WTC11 (cell line): Measurements from ENCODE around the gene CELSR1. TPM values are rescaled to one million over a fixed set of nuclear protein-coding genes. Genes with fewer than 3 reads are reported as not detected.
A peak's percentile ranks its signal among the peaks of the same experiment; 100 is the strongest.

ENCODE experiments used
- ATAC-seq: fragments of 200-7000 bp; cut with Tn5 transposase; 2 replicates; pipeline ENCODE4 v1.10.0; 2021; ENCODE audit warnings: mild to moderate bottlenecking, moderate library complexity
- CTCF ChIA-PET: fragments of 300-600 bp; sonication (Branson Sonifier 250); formaldehyde crosslinking; loops from one replicate; lab custom pipeline; 2021; ENCODE audit warnings: antibody characterized with exemption; lab: Charles Lee
- POLR2A ChIA-PET: fragments of 350-600 bp; sonication (Branson Sonifier 250); formaldehyde crosslinking; loops from one replicate; lab custom pipeline; 2021; ENCODE audit warnings: antibody characterized with exemption; lab: Charles Lee
- DNase-seq: peaks from one replicate; pipeline ENCODE4 v3.0.0; 2021; ENCODE audit warnings: low spot score
- H3K27ac Mint-ChIP-seq: 2 replicates; pipeline ENCODE4 v1.8.0; 2021; ENCODE audit warnings: mixed read lengths
- H3K27me3 Mint-ChIP-seq: 2 replicates; pipeline ENCODE4 v1.8.0; 2021; ENCODE audit warnings: low read depth, mild to moderate bottlenecking, moderate library complexity, mixed read lengths
- H3K36me3 Mint-ChIP-seq: 2 replicates; pipeline ENCODE4 v1.8.0; 2021; ENCODE audit warnings: mixed read lengths
- H3K4me1 Mint-ChIP-seq: 2 replicates; pipeline ENCODE4 v1.8.0; 2022; ENCODE audit warnings: mixed read lengths
- H3K4me3 Mint-ChIP-seq: 2 replicates; pipeline ENCODE4 v1.8.0; 2021; ENCODE audit warnings: mild to moderate bottlenecking, moderate library complexity, mixed read lengths
- H3K9me3 Mint-ChIP-seq: 2 replicates; pipeline ENCODE4 v1.8.0; 2021; ENCODE audit warnings: mixed read lengths
- ATF6 ChIP-seq: sonication (generic); formaldehyde crosslinking; IDR thresholded peaks from 2 replicates; pipeline ENCODE4 v1.8.1; 2023; ENCODE audit warnings: mild to moderate bottlenecking, missing genetic modification reagents
- CDX4 ChIP-seq: fragments of 250-450 bp; sonication (Bioruptor Pico); IDR thresholded peaks from 2 replicates; pipeline ENCODE4 v1.9.0; 2021; ENCODE audit warnings: moderate library complexity, mild to moderate bottlenecking, inconsistent platforms, borderline replicate concordance
- CTCF ChIP-seq: fragments of 200-600 bp; IDR thresholded peaks from 2 replicates; pipeline ENCODE4 v1.8.0; 2022; ENCODE audit warnings: antibody characterized with exemption
- E2F1 ChIP-seq: sonication (generic); formaldehyde crosslinking; IDR thresholded peaks from 2 replicates; pipeline ENCODE4 v1.8.0; 2022; ENCODE audit warnings: mild to moderate bottlenecking, missing genetic modification reagents
- ELF4 ChIP-seq: sonication (generic); formaldehyde crosslinking; IDR thresholded peaks from 2 replicates; pipeline ENCODE4 v1.8.1; 2022; ENCODE audit warnings: low read depth, mild to moderate bottlenecking, moderate library complexity, missing genetic modification reagents
- GABPB1 ChIP-seq: sonication (generic); formaldehyde crosslinking; IDR thresholded peaks from 2 replicates; pipeline ENCODE4 v1.8.1; 2023; ENCODE audit warnings: mild to moderate bottlenecking, missing genetic modification reagents
- IRF2 ChIP-seq: sonication (generic); formaldehyde crosslinking; IDR thresholded peaks from 2 replicates; pipeline ENCODE4 v1.8.0; 2022; ENCODE audit warnings: low read depth, missing genetic modification reagents, borderline replicate concordance
- MAX ChIP-seq: sonication (generic); formaldehyde crosslinking; IDR thresholded peaks from 2 replicates; pipeline ENCODE4 v1.8.0; 2022; ENCODE audit warnings: mild to moderate bottlenecking, missing genetic modification reagents
- MXD4 ChIP-seq: fragments of 250-450 bp; sonication (Bioruptor Pico); IDR thresholded peaks from 2 replicates; pipeline ENCODE4 v1.8.0; 2021; ENCODE audit warnings: mild to moderate bottlenecking, moderate library complexity, borderline replicate concordance
- MYBL2 ChIP-seq: sonication (generic); formaldehyde crosslinking; IDR thresholded peaks from 2 replicates; pipeline ENCODE4 v1.8.1; 2023; ENCODE audit warnings: mild to moderate bottlenecking, moderate library complexity, missing genetic modification reagents
- NR1H2 ChIP-seq: sonication (generic); formaldehyde crosslinking; IDR thresholded peaks from 2 replicates; pipeline ENCODE4 v1.9.0; 2021; ENCODE audit warnings: mild to moderate bottlenecking, moderate library complexity, missing genetic modification reagents
- TCF7 ChIP-seq: sonication (generic); formaldehyde crosslinking; IDR thresholded peaks from 2 replicates; pipeline ENCODE4 v1.8.0; 2022; ENCODE audit warnings: mild to moderate bottlenecking, low read depth, missing genetic modification reagents, moderate library complexity
- TEAD1 ChIP-seq: sonication (generic); formaldehyde crosslinking; IDR thresholded peaks from 2 replicates; pipeline ENCODE4 v1.8.0; 2022; ENCODE audit warnings: mild to moderate bottlenecking, missing genetic modification reagents
- TEAD4 ChIP-seq: sonication (generic); formaldehyde crosslinking; IDR thresholded peaks from 2 replicates; pipeline ENCODE4 v1.8.0; 2022; ENCODE audit warnings: mild to moderate bottlenecking, missing genetic modification reagents
- TP53 ChIP-seq: sonication (generic); formaldehyde crosslinking; IDR thresholded peaks from 2 replicates; pipeline ENCODE4 v1.8.1; 2023; ENCODE audit warnings: mild to moderate bottlenecking, missing genetic modification reagents
- USF1 ChIP-seq: sonication (generic); formaldehyde crosslinking; IDR thresholded peaks from 2 replicates; pipeline ENCODE4 v1.8.0; 2022; ENCODE audit warnings: mild to moderate bottlenecking, missing genetic modification reagents
- ZNF138 ChIP-seq: sonication (generic); formaldehyde crosslinking; conservative IDR thresholded peaks from 2 replicates; pipeline ENCODE4 v1.8.1; 2022; ENCODE audit warnings: mild to moderate bottlenecking, moderate library complexity, missing genetic modification reagents
- ZNF317 ChIP-seq: sonication (generic); formaldehyde crosslinking; IDR thresholded peaks from 2 replicates; pipeline ENCODE4 v1.8.1; 2023; ENCODE audit warnings: low read depth, mild to moderate bottlenecking, moderate library complexity, missing genetic modification reagents, borderline replicate concordance
- total RNA-seq: library from RNA; stranded (reverse); gene quantifications from 3 replicates; pipeline ENCODE4 v1.2.3, GENCODE V29; 2021

Gene CELSR1
- total RNA-seq, 1 experiment from 2014 or later: 16.8 TPM

GRCh38 chr22:46531581-46532175, 5.7 kb downstream of the CELSR1 start:
- ATAC-seq: no peak
- Mint-ChIP-seq H3K4me3 (no peak overlapping the region), H3K4me1 (peaks cover 11% of the 10 kb centered on the region), H3K36me3 (peaks cover 22% of the 10 kb centered on the region)
- POLR2A ChIA-PET: no interaction called here
- TF ChIP-seq ATF6 (no peak), NR1H2 (CRISPR knock-in tag) (no peak), TEAD4 (CRISPR knock-in tag) (no peak), MXD4 (no peak), TP53 (no peak), TCF7 (CRISPR knock-in tag) (no peak), MAX (CRISPR knock-in tag) (no peak), IRF2 (CRISPR knock-in tag) (no peak), MYBL2 (CRISPR knock-in tag) (no peak), ZNF138 (CRISPR knock-in tag) (no peak), TEAD1 (CRISPR knock-in tag) (no peak), E2F1 (CRISPR knock-in tag) (no peak), USF1 (CRISPR knock-in tag) (no peak), CDX4 (no peak), ZNF317 (no peak), CTCF (no peak)
- TF ChIP-seq, all 79 proteins: peak for 0
- CTCF ChIA-PET: interaction anchor here (0.6 to 0.8 kb wide), 2 partner anchors 10 to 164 kb away, joined by 3 to 4 read pairs; no protein-coding TSS in a partner anchor
- DNase-seq: no peak
- Mint-ChIP-seq H3K9me3 (no peaks in the 10 kb centered on the region), H3K27me3 (peaks cover 27% of the 10 kb centered on the region), H3K27ac (no peak overlapping the region)

GRCh38 chr22:46528121-46528610, 9.3 kb downstream of the CELSR1 start:
- Mint-ChIP-seq H3K4me1 (peaks cover 13% of the 10 kb centered on the region), H3K4me3 (no peak overlapping the region), H3K36me3 (peaks cover 8% of the 10 kb centered on the region), H3K9me3 (no peaks in the 10 kb centered on the region), H3K27ac (peak overlapping the region; percentile 42)
- POLR2A ChIA-PET: no interaction called here
- TF ChIP-seq GABPB1 (CRISPR knock-in tag): peak; percentile 94
- TF ChIP-seq ELF4 (CRISPR knock-in tag): no peak
- TF ChIP-seq, all 79 proteins: peak for 1
- ATAC-seq (no peak), DNase-seq (no peak)
- CTCF ChIA-PET: interaction anchor here (1.7 kb wide), 1 partner anchor 160 kb away, joined by 7 read pairs; no protein-coding TSS in a partner anchor
- H3K27me3 Mint-ChIP-seq: no peaks in the 10 kb centered on the region
